Thyroid gland (tissue), 4 donors: ENCODE measurements around the gene LMNB1. TPM values are rescaled to one million over a fixed set of nuclear protein-coding genes. Genes with fewer than 3 reads are reported as not detected.
"Not testable (repeated sequence)": the region's sequence is repeated elsewhere in the genome, so short reads cannot be mapped to it uniquely, and the experiment has no call there.

Experiments
- DNase-seq, 2 donors: peaks; one replicate each; pipeline ENCODE4 v3.0.0-alpha.2; 2019
- H3K27ac ChIP-seq, 3 donors: fragments of 200-600 bp; sonication (generic); 1 replicate in 2 of 3; 2 replicates in 1 of 3; pipeline ENCODE4 v1.5.1; 2016 to 2019; ENCODE audit warnings: mild to moderate bottlenecking in 1 of 3, moderate library complexity in 1 of 3
- H3K27me3 ChIP-seq: fragments of 200-600 bp; sonication (generic); one replicate; pipeline ENCODE4 v1.5.1; 2019
- H3K36me3 ChIP-seq, 2 donors: fragments of 200-600 bp; sonication (generic); one replicate each; pipeline ENCODE4 v1.5.1; 2016 to 2019
- H3K4me1 ChIP-seq, 2 donors: fragments of 200-600 bp; sonication (generic); one replicate each; pipeline ENCODE4 v1.5.1; 2017 to 2019
- H3K4me3 ChIP-seq, 3 donors: fragments of 200-600 bp; sonication (generic); replicated peaks in 1 of 3; 1 replicate in 2 of 3; 2 replicates in 1 of 3; pipeline ENCODE4 v1.5.1; 2016; ENCODE audit warnings: mild to moderate bottlenecking in 1 of 3
- H3K9me3 ChIP-seq: fragments of 200-600 bp; sonication (generic); one replicate; pipeline ENCODE4 v1.5.1; 2017
- CTCF ChIP-seq, 6 experiments: fragments of 200-600 bp in 3 of 6; fragments of 450-650 bp in 3 of 6; sonication (generic) in 3 of 6; IDR thresholded peaks; one replicate each; pipeline ENCODE4 v1.5.1; 2016 to 2019; ENCODE audit warnings: antibody characterized with exemption in 6 of 6, mild to moderate bottlenecking in 2 of 6, inconsistent platforms in 1 of 6, moderate library complexity in 1 of 6
- POLR2A ChIP-seq, 2 donors: fragments of 450-650 bp; IDR thresholded peaks; one replicate each; pipeline ENCODE4 v1.6.1; 2017; ENCODE audit warnings: antibody characterized with exemption in 2 of 2, mild to moderate bottlenecking in 2 of 2, moderate library complexity in 1 of 2
- WGBS, 2 donors: methylation state at CpG; one replicate each; pipeline ENCODE4 v1.1.5; 2017; 5-methylcytosine and 5-hydroxymethylcytosine counted together
- intact Hi-C: fragments of 100-400 bp; cut with DNase I; formaldehyde crosslinking; loops from one replicate; pipeline ENCODE4 v1.15.1; 2023
- total RNA-seq, 4 donors: library from RNA; depleted of rRNA; stranded (reverse); fragments of >200 nt; gene quantifications; one replicate each; pipeline ENCODE4 v1.2.3, GENCODE V29; 2016

Gene LMNB1
- total RNA-seq, 4 donors from 2014 or later = 3.9 to 18.4 (median 6.5) TPM

- no peaks in the 10 kb centered on the region for H3K27me3 ChIP-seq
- WGBS, 2 donors = 69 to 92% methylated on average over 4 of the region's 4 CpGs
- DNase-seq = no peak
- H3K27ac ChIP-seq = no peak overlapping the region
- H3K4me1 ChIP-seq = no peaks in the 10 kb centered on the region
- no peak overlapping the region for H3K4me3 ChIP-seq
- intact Hi-C loops = no loop called here
- H3K9me3 ChIP-seq = no peaks in the 10 kb centered on the region
- no peaks in the 10 kb centered on the region for H3K36me3 ChIP-seq
- TF ChIP-seq POLR2A (IDR thresholded peaks at IDR 0.05) = no peak
- TF ChIP-seq CTCF (IDR thresholded peaks at IDR 0.05) = no peak
Observed at GRCh38 chr5:126812199-126812570, 35.2 kb downstream of the LMNB1 start.

- intact Hi-C loops, DNase-seq, H3K4me1 ChIP-seq, H3K36me3 ChIP-seq, H3K27ac ChIP-seq, H3K4me3 ChIP-seq, H3K9me3 ChIP-seq, H3K27me3 ChIP-seq: not testable (repeated sequence)
- WGBS, 2 donors = 92 to 94% methylated on average over 9 of the region's 9 CpGs
Observed at GRCh38 chr5:126813799-126814198, 36.9 kb downstream of the LMNB1 start.

GRCh38 chr5:126814721-126815404, 37.9 kb downstream of the LMNB1 start:
- WGBS, 2 donors = 95 to 96% methylated on average over 2 of the region's 2 CpGs
- Histone ChIP-seq H3K36me3 (no peaks in the 10 kb centered on the region), H3K4me3 (no peak overlapping the region), H3K9me3 (no peaks in the 10 kb centered on the region), H3K4me1 (no peaks in the 10 kb centered on the region), H3K27ac (no peak overlapping the region), H3K27me3 (no peaks in the 10 kb centered on the region)
- TF ChIP-seq CTCF (IDR thresholded peaks at IDR 0.05) (no peak), POLR2A (IDR thresholded peaks at IDR 0.05) (no peak)
- no peak for DNase-seq
- intact Hi-C loops = no loop called here

- no peaks in the 10 kb centered on the region for H3K9me3 ChIP-seq
- TF ChIP-seq POLR2A (IDR thresholded peaks at IDR 0.05) = no peak
- no peak for TF ChIP-seq CTCF (IDR thresholded peaks at IDR 0.05)
- no peak for DNase-seq
- no peak overlapping the region for H3K4me3 ChIP-seq
- H3K4me1 ChIP-seq = no peaks in the 10 kb centered on the region
- no peaks in the 10 kb centered on the region for H3K27me3 ChIP-seq
- H3K27ac ChIP-seq = no peak overlapping the region
- 97 to 98% methylated on average over 8 of the region's 8 CpGs for WGBS, 2 donors
- intact Hi-C loops = no loop called here
- H3K36me3 ChIP-seq = no peaks in the 10 kb centered on the region
Observed at GRCh38 chr5:126816649-126817048, 39.7 kb downstream of the LMNB1 start.

GRCh38 chr5:126818736-126819135, 41.8 kb downstream of the LMNB1 start:
- Histone ChIP-seq H3K27me3 (no peaks in the 10 kb centered on the region), H3K4me3 (no peak overlapping the region), H3K4me1 (no peaks in the 10 kb centered on the region), H3K9me3 (no peaks in the 10 kb centered on the region), H3K36me3 (no peaks in the 10 kb centered on the region), H3K27ac (no peak overlapping the region)
- intact Hi-C loops = no loop called here
- TF ChIP-seq POLR2A (IDR thresholded peaks at IDR 0.05) (no peak), CTCF (IDR thresholded peaks at IDR 0.05) (no peak)
- no peak for DNase-seq
- WGBS, 2 donors = 94 to 95% methylated on average over 4 of the region's 4 CpGs
